IMR-90 (cell line): ENCODE results near the gene EGFL7.

Source experiments
- CTCF ChIP-seq: conservative IDR thresholded peaks from 2 replicates; pipeline ENCODE4 v1.5.1; 2012; ENCODE audit warnings: mild to moderate bottlenecking, low read depth, low read length, improper control_type of control experiment
- POLR2A ChIP-seq: IDR thresholded peaks from 2 replicates; pipeline ENCODE4 v1.6.1; 2012; ENCODE audit warnings: mild to moderate bottlenecking, low read depth, low read length

- TF ChIP-seq POLR2A (no peak), CTCF (no peak)
Observed at GRCh38 chr9:136658849-136659535, 3.7 kb upstream of the EGFL7 start.
